H1 (cell line): Measurements from ENCODE around the gene MTCL3.

ENCODE experiments used
- CTCF ChIA-PET: fragments of 300-600 bp; sonication (Branson Sonifier 250); formaldehyde crosslinking; loops from one replicate; lab custom pipeline; 2021; ENCODE audit not compliant: partially characterized antibody; lab: Charles Lee
- POLR2A ChIA-PET: fragments of 300-600 bp; sonication (Branson Sonifier 250); formaldehyde crosslinking; loops from one replicate; lab custom pipeline; 2021; ENCODE audit warnings: inconsistent platforms; ENCODE audit not compliant: partially characterized antibody; lab: Charles Lee
- DNase-seq, 2 experiments: peaks; one replicate each; pipeline versions ENCODE4 v3.0.0 to v3.0.0-alpha.2; 2010 to 2022; ENCODE audit warnings: low spot score in 2 of 2, low read depth in 1 of 2, mixed read lengths in 1 of 2
- FAIRE-seq: peaks from 2 replicates; lab custom pipeline; 2011; peaks lifted over from hg19 to GRCh38; lab: Jason Lieb, UNC
- H2AFZ ChIP-seq: 2 replicates; pipeline ENCODE4 v1.8.1; 2012; ENCODE audit warnings: low read length, inconsistent platforms
- H2AK5ac ChIP-seq: 2 replicates; pipeline ENCODE4 v1.6.1; 2013; ENCODE audit warnings: low read depth, low read length
- H2BK120ac ChIP-seq: replicated peaks from 2 replicates; pipeline ENCODE3; 2013; ENCODE audit warnings: low read depth, low read length, inconsistent platforms
- H2BK12ac ChIP-seq: 2 replicates; pipeline ENCODE4 v1.6.1; 2013; ENCODE audit warnings: low read depth, low read length
- H2BK15ac ChIP-seq: 2 replicates; pipeline ENCODE4 v1.6.1; 2013; ENCODE audit warnings: low read length
- H2BK20ac ChIP-seq: 2 replicates; pipeline ENCODE4 v1.6.1; 2013; ENCODE audit warnings: low read length
- H2BK5ac ChIP-seq: 2 replicates; pipeline ENCODE4 v1.6.1; 2013; ENCODE audit warnings: low read depth, low read length
- H3K14ac ChIP-seq: 2 replicates; pipeline ENCODE4 v1.6.1; 2013; ENCODE audit warnings: inconsistent platforms; ENCODE audit not compliant: insufficient read length
- H3K18ac ChIP-seq: 2 replicates; pipeline ENCODE4 v1.6.1; 2013; ENCODE audit warnings: low read length; ENCODE audit errors: extremely low read depth
- H3K23ac ChIP-seq: 2 replicates; pipeline ENCODE4 v1.6.1; 2013; ENCODE audit warnings: inconsistent platforms; ENCODE audit not compliant: insufficient read length
- H3K23me2 ChIP-seq: 2 replicates; pipeline ENCODE4 v1.6.1; 2013; ENCODE audit warnings: low read depth, low read length
- H3K27ac ChIP-seq: 2 replicates; pipeline ENCODE4 v1.6.1; 2011; ENCODE audit warnings: low read depth, low read length, inconsistent platforms
- H3K27me3 ChIP-seq, 4 experiments: replicated peaks in 1 of 4; 1 replicate in 1 of 4; 2 replicates in 3 of 4; pipeline versions ENCODE4 v1.6.1 to v1.8.1; 2011 to 2013; ENCODE audit warnings: low read length in 3 of 4, mild to moderate bottlenecking in 3 of 4, inconsistent platforms in 2 of 4, mixed read lengths in 2 of 4, moderate library complexity in 1 of 4; ENCODE audit not compliant: control insufficient read depth in 3 of 4, insufficient read depth in 3 of 4; ENCODE audit errors: extremely low read depth in 1 of 4
- H3K36me3 ChIP-seq, 4 experiments: 2 replicates each; pipeline versions ENCODE4 v1.6.1 to v1.8.1; 2011 to 2013; ENCODE audit warnings: mild to moderate bottlenecking in 4 of 4, low read length in 3 of 4, moderate library complexity in 2 of 4, control low read depth in 1 of 4, inconsistent platforms in 1 of 4; ENCODE audit not compliant: insufficient read depth in 4 of 4, control insufficient read depth in 2 of 4
- H3K4ac ChIP-seq: replicated peaks from 2 replicates; pipeline ENCODE3; 2013; ENCODE audit warnings: low read length, low read depth, mixed read lengths, inconsistent platforms; ENCODE audit not compliant: insufficient read length
- H3K4me1 ChIP-seq, 4 experiments: replicated peaks in 1 of 4; 1 replicate in 1 of 4; 2 replicates in 3 of 4; pipeline versions ENCODE4 v1.6.1 to v1.8.1; 2011 to 2013; ENCODE audit warnings: low read length in 3 of 4, inconsistent platforms in 2 of 4, mixed read lengths in 1 of 4; ENCODE audit not compliant: insufficient read depth in 4 of 4, control insufficient read depth in 3 of 4
- H3K4me2 ChIP-seq, 2 experiments: 2 replicates each; pipeline versions ENCODE4 v1.6.1 to v1.8.1; 2011 to 2013; ENCODE audit warnings: low read depth in 2 of 2, low read length in 2 of 2, control low read depth in 1 of 2, inconsistent platforms in 1 of 2, mild to moderate bottlenecking in 1 of 2; ENCODE audit not compliant: insufficient read depth in 1 of 2
- H3K4me3 ChIP-seq, 4 experiments: fragments of 200-600, 300-600 bp in 1 of 4; sonication (generic), shearing (Covaris generic), sonication (Bioruptor Twin) in 1 of 4; 2 replicates each; pipeline versions ENCODE4 v1.5.1 to v1.8.1; 2011 to 2016; ENCODE audit warnings: low read length in 4 of 4, low read depth in 3 of 4, control low read depth in 2 of 4, inconsistent platforms in 2 of 4, mild to moderate bottlenecking in 2 of 4, mixed read lengths in 1 of 4, moderate library complexity in 1 of 4; ENCODE audit not compliant: insufficient read depth in 2 of 4; ENCODE audit errors: extremely low read depth in 1 of 4
- H3K56ac ChIP-seq: replicated peaks from 2 replicates; pipeline ENCODE3; 2013; ENCODE audit warnings: low read depth, mild to moderate bottlenecking, mixed read lengths, low read length, inconsistent platforms; ENCODE audit not compliant: insufficient read length
- H3K79me1 ChIP-seq: 2 replicates; pipeline ENCODE4 v1.6.1; 2013; ENCODE audit warnings: low read depth, low read length, control low read depth
- H3K79me2 ChIP-seq, 2 experiments: 2 replicates each; pipeline versions ENCODE4 v1.6.1 to v1.8.1; 2012 to 2013; ENCODE audit warnings: low read length in 2 of 2, mild to moderate bottlenecking in 2 of 2, inconsistent platforms in 1 of 2; ENCODE audit not compliant: insufficient read depth in 2 of 2, control insufficient read depth in 1 of 2
- H3K9ac ChIP-seq, 4 experiments: replicated peaks in 1 of 4; 1 replicate in 1 of 4; 2 replicates in 3 of 4; pipeline versions ENCODE4 v1.6.1 to v1.8.1; 2011 to 2013; ENCODE audit warnings: low read depth in 3 of 4, low read length in 3 of 4, control low read depth in 2 of 4, mild to moderate bottlenecking in 2 of 4, moderate library complexity in 2 of 4, inconsistent platforms in 1 of 4; ENCODE audit errors: extremely low read depth in 1 of 4
- H3K9me3 ChIP-seq, 2 experiments: 2 replicates each; pipeline versions ENCODE4 v1.6.1 to v1.8.1; 2012 to 2013; ENCODE audit warnings: mild to moderate bottlenecking in 2 of 2, moderate library complexity in 2 of 2, control low read depth in 1 of 2, inconsistent platforms in 1 of 2, low read depth in 1 of 2, low read length in 1 of 2, mixed read lengths in 1 of 2; ENCODE audit not compliant: insufficient read depth in 2 of 2
- H4K20me1 ChIP-seq, 2 experiments: replicated peaks in 1 of 2; 2 replicates each; pipeline versions ENCODE3 to v1.8.1; 2011 to 2013; ENCODE audit warnings: inconsistent platforms in 2 of 2, low read length in 2 of 2, mild to moderate bottlenecking in 1 of 2; ENCODE audit not compliant: insufficient read depth in 2 of 2, control insufficient read depth in 1 of 2
- H4K5ac ChIP-seq: 2 replicates; pipeline ENCODE4 v1.6.1; 2013; ENCODE audit warnings: low read length, low read depth, mixed read lengths, inconsistent platforms; ENCODE audit not compliant: insufficient read length
- H4K8ac ChIP-seq: 2 replicates; pipeline ENCODE4 v1.8.0; 2013; ENCODE audit warnings: mild to moderate bottlenecking, moderate library complexity, low read length, inconsistent platforms; ENCODE audit not compliant: insufficient read depth; ENCODE audit errors: extremely low read depth
- H4K91ac ChIP-seq: replicated peaks from 2 replicates; pipeline ENCODE3; 2013; ENCODE audit warnings: low read length, mixed read lengths, inconsistent platforms; ENCODE audit not compliant: insufficient read length
- CBX5 ChIP-seq: fragments of 300-800, 300-1000 bp; sonication (generic); IDR thresholded peaks from 2 replicates; pipeline ENCODE4 v1.7.1; 2016; ENCODE audit warnings: antibody characterized with exemption, low read length, low read depth
- CHD2 ChIP-seq: IDR thresholded peaks from 2 replicates; pipeline ENCODE4 v1.6.1; 2012; ENCODE audit warnings: low read length, improper control_type of control experiment
- EP300 ChIP-seq, 2 experiments: IDR thresholded peaks; 1 replicate in 1 of 2; 2 replicates in 1 of 2; pipeline ENCODE4 v1.6.1; 2011 to 2012; ENCODE audit warnings: low read depth in 2 of 2, low read length in 2 of 2, mild to moderate bottlenecking in 2 of 2, borderline replicate concordance in 1 of 2, inconsistent platforms in 1 of 2, moderate library complexity in 1 of 2
- HDAC2 ChIP-seq, 2 experiments: fragments of 300-600 bp in 1 of 2; sonication (generic) in 1 of 2; IDR thresholded peaks; 2 replicates each; pipeline ENCODE4 v1.6.1; 2011 to 2012; ENCODE audit warnings: low read depth in 2 of 2, low read length in 2 of 2, mild to moderate bottlenecking in 2 of 2, moderate library complexity in 2 of 2, borderline replicate concordance in 1 of 2, inconsistent platforms in 1 of 2
- KDM4A ChIP-seq: IDR thresholded peaks from one replicate; pipeline ENCODE4 v1.7.1; 2012; ENCODE audit warnings: low read depth, mild to moderate bottlenecking, moderate library complexity, low read length, inconsistent platforms; ENCODE audit not compliant: severe bottlenecking
- RFX5 ChIP-seq: IDR thresholded peaks from 2 replicates; pipeline ENCODE4 v1.6.1; 2011; ENCODE audit warnings: low read depth, low read length, improper control_type of control experiment, borderline replicate concordance
- TCF12 ChIP-seq: IDR thresholded peaks from 2 replicates; pipeline ENCODE4 v1.6.1; 2011; ENCODE audit warnings: low read depth, mild to moderate bottlenecking, low read length
- WGBS, 2 experiments: shearing (Covaris generic) in 1 of 2; methylation state at CpG; one replicate each; pipeline versions ENCODE4 v1.1.6 to v1.1.7; 2013 to 2015; ENCODE audit warnings: low lambda C conversion rate in 2 of 2, mixed read lengths in 2 of 2, inconsistent platforms in 1 of 2, low coverage in 1 of 2, missing lambda C conversion rate in 1 of 2; ENCODE audit not compliant: insufficient replicate concordance in 2 of 2, insufficient coverage in 1 of 2, insufficient read length in 1 of 2; ENCODE audit errors: extremely low coverage in 1 of 2, missing lambda C conversion rate in 1 of 2; 5-methylcytosine and 5-hydroxymethylcytosine counted together
- TF ChIP-seq, protein P1 (sequence below): IDR thresholded peaks from 2 replicates; pipeline ENCODE4 v1.6.1; 2012; ENCODE audit warnings: inconsistent platforms
- TF ChIP-seq, protein P2 (sequence below), 3 experiments: IDR thresholded peaks; 1 replicate in 2 of 3; 2 replicates in 1 of 3; pipeline versions ENCODE4 v1.5.1 to v1.6.1; 2011; ENCODE audit warnings: low read length in 3 of 3, mild to moderate bottlenecking in 3 of 3, inconsistent platforms in 2 of 3, low read depth in 1 of 3, moderate library complexity in 1 of 3; ENCODE audit not compliant: insufficient read depth in 1 of 3; ENCODE audit errors: control extremely low read depth in 1 of 3

MTCL3 gene

DNA sequence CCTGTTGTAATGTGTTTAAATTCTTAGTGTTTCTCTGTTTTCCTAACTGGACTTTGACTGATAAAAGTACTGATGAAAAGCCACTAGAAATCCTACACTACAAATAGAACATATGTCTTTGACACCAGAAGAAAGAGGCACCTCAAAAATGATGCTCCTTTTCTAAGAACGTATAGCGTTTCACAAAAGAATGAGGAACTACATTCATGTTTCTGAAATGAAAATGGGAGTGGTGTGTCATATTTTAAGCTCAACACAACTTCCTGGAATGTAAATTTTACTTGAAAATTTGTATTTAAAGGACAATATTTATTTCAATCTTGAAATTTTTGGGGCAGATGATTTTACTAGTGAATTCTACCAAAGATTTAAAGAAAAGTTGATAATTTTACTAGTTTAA, 95.2 kb downstream of the MTCL3 start:
- Histone ChIP-seq H3K56ac (no peak overlapping the region), H3K27ac (no peak overlapping the region), H3K27me3 (no peaks in the 10 kb centered on the region), H3K18ac (no peak overlapping the region), H3K14ac (no peak overlapping the region), H2BK120ac (no peak overlapping the region), H3K4me3 (no peak overlapping the region), H3K9me3 (peaks cover 0 to 4% of the 10 kb centered on the region in 2 experiments; a peak in 1 of 4 replicates), H3K4ac (no peak overlapping the region), H2BK15ac (no peak overlapping the region), H3K23me2 (no peaks in the 10 kb centered on the region), H3K79me1 (no peaks in the 10 kb centered on the region), H4K20me1 (no peaks in the 10 kb centered on the region), H2AK5ac (no peak overlapping the region), H3K4me2 (no peak overlapping the region), H3K36me3 (no peaks in the 10 kb centered on the region), H2BK12ac (no peak overlapping the region), H3K4me1 (peaks cover 0 to 4% (median 0%) of the 10 kb centered on the region in 4 experiments; a peak in 2 of 7 replicates), H4K91ac (no peak overlapping the region), H3K9ac (no peak overlapping the region), H2BK5ac (no peak overlapping the region), H4K8ac (no peak overlapping the region), H2BK20ac (no peak overlapping the region), H3K23ac (no peak overlapping the region), H4K5ac (no peak overlapping the region), H3K79me2 (no peaks in the 10 kb centered on the region), H2AFZ (no peak overlapping the region)
- no peak for DNase-seq
- TF ChIP-seq, protein P1, sequence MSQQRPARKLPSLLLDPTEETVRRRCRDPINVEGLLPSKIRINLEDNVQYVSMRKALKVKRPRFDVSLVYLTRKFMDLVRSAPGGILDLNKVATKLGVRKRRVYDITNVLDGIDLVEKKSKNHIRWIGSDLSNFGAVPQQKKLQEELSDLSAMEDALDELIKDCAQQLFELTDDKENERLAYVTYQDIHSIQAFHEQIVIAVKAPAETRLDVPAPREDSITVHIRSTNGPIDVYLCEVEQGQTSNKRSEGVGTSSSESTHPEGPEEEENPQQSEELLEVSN: no peak
- no peak for TF ChIP-seq RFX5
- TF ChIP-seq CHD2: no peak
- no peak for TF ChIP-seq CBX5
- no peak for TF ChIP-seq KDM4A
- no peak for TF ChIP-seq HDAC2 (IDR thresholded peaks at IDR 0.05; ENCODE audit: borderline replicate concordance in 1 of 2, low read depth in 2 of 2, low read length in 2 of 2)
- TF ChIP-seq, protein P2, sequence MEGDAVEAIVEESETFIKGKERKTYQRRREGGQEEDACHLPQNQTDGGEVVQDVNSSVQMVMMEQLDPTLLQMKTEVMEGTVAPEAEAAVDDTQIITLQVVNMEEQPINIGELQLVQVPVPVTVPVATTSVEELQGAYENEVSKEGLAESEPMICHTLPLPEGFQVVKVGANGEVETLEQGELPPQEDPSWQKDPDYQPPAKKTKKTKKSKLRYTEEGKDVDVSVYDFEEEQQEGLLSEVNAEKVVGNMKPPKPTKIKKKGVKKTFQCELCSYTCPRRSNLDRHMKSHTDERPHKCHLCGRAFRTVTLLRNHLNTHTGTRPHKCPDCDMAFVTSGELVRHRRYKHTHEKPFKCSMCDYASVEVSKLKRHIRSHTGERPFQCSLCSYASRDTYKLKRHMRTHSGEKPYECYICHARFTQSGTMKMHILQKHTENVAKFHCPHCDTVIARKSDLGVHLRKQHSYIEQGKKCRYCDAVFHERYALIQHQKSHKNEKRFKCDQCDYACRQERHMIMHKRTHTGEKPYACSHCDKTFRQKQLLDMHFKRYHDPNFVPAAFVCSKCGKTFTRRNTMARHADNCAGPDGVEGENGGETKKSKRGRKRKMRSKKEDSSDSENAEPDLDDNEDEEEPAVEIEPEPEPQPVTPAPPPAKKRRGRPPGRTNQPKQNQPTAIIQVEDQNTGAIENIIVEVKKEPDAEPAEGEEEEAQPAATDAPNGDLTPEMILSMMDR (IDR thresholded peaks at IDR 0.05; ENCODE audit: control extremely low read depth in 1 of 3, insufficient read depth in 1 of 3, low read depth in 1 of 3, low read length in 3 of 3): no peak
- no peak for TF ChIP-seq TCF12
- TF ChIP-seq EP300 (IDR thresholded peaks at IDR 0.05; ENCODE audit: borderline replicate concordance in 1 of 2, low read depth in 2 of 2, low read length in 2 of 2): no peak
- CTCF ChIA-PET: no interaction called here
- WGBS, 2 experiments: 93% methylated on average over 2 of the region's 2 CpGs; no CpG with 5 or more reads in 1 of the 2 experiments
- POLR2A ChIA-PET: no interaction called here
- FAIRE-seq: no peak
